IPS-20b (cell line): ENCODE results near the gene ZDHHC18.
"Not testable (repeated sequence)": the region's sequence is repeated elsewhere in the genome, so short reads cannot be mapped to it uniquely, and the experiment has no call there.

ENCODE experiments used
- H3K27ac ChIP-seq: one replicate; pipeline ENCODE4 v1.5.1; 2013; ENCODE audit warnings: low read length
- H3K27me3 ChIP-seq: 2 replicates; pipeline ENCODE4 v1.6.1; 2013; ENCODE audit warnings: mild to moderate bottlenecking, low read length, inconsistent platforms; ENCODE audit not compliant: insufficient read depth
- H3K36me3 ChIP-seq: 2 replicates; pipeline ENCODE4 v1.6.1; 2013; ENCODE audit warnings: low read depth, mild to moderate bottlenecking, inconsistent platforms, low read length, moderate library complexity; ENCODE audit not compliant: insufficient read depth
- H3K4me1 ChIP-seq: 2 replicates; pipeline ENCODE4 v1.6.1; 2013; ENCODE audit warnings: mild to moderate bottlenecking, control low read depth, inconsistent platforms, low read length, moderate library complexity; ENCODE audit not compliant: insufficient read depth
- H3K4me3 ChIP-seq: 2 replicates; pipeline ENCODE4 v1.5.1; 2013; ENCODE audit warnings: mild to moderate bottlenecking, low read length, inconsistent platforms
- H3K9ac ChIP-seq: 2 replicates; pipeline ENCODE4 v1.6.1; 2013; ENCODE audit warnings: low read depth, mild to moderate bottlenecking, inconsistent platforms, low read length, moderate library complexity
- H3K9me3 ChIP-seq: 2 replicates; pipeline ENCODE4 v1.6.1; 2013; ENCODE audit warnings: mild to moderate bottlenecking, low read depth, low read length, inconsistent platforms; ENCODE audit not compliant: insufficient read depth

ZDHHC18 gene

DNA sequence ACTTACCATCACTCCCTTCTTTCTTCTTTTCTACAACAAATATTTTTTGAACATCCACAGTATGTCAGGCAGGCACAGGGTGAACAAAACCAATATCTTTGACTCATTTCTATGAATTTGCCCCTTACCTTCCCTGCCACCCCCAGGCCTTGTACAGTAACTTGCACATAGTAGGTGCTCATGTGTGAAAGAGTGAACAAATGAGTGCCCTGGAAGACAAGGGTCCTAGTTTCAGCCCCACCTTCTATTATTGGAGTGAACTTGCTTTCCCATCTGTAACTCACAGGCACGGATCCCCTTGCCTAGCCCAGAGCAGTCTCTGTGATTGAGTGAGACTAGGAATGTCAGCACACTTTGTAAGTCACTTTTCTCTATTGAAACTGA, 12.8 kb downstream of the ZDHHC18 start:
- Histone ChIP-seq H3K9me3 (no peaks in the 10 kb centered on the region), H3K9ac (no peak overlapping the region), H3K4me3 (no peak overlapping the region), H3K27me3 (no peaks in the 10 kb centered on the region), H3K36me3 (peaks cover 50% of the 10 kb centered on the region), H3K27ac (no peak overlapping the region), H3K4me1 (no peaks in the 10 kb centered on the region)

DNA sequence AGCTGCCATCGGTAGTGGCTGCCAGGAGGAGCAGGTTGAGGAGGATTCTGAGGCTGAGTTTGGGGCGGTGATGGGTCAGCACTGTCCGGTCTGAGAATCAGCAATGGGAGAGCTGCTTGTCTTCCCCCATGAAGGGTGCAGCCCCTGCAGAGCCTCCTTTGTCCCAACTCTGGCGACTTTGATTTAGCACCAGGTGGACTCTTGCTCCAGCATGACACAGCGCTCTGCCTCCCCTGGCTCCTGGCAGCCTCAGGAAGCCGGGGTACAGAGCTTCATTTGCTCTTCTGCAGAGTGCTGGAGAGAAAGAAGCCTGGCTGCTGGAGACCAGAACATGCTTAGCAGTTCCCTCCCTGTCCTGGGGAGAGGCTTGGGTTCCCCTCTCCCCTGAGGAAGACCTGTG, 13.3 kb downstream of the ZDHHC18 start:
- Histone ChIP-seq H3K9me3 (no peaks in the 10 kb centered on the region), H3K9ac (no peak overlapping the region), H3K4me1 (no peaks in the 10 kb centered on the region), H3K4me3 (no peak overlapping the region), H3K27me3 (no peaks in the 10 kb centered on the region), H3K36me3 (peaks cover 45% of the 10 kb centered on the region), H3K27ac (no peak overlapping the region)

DNA sequence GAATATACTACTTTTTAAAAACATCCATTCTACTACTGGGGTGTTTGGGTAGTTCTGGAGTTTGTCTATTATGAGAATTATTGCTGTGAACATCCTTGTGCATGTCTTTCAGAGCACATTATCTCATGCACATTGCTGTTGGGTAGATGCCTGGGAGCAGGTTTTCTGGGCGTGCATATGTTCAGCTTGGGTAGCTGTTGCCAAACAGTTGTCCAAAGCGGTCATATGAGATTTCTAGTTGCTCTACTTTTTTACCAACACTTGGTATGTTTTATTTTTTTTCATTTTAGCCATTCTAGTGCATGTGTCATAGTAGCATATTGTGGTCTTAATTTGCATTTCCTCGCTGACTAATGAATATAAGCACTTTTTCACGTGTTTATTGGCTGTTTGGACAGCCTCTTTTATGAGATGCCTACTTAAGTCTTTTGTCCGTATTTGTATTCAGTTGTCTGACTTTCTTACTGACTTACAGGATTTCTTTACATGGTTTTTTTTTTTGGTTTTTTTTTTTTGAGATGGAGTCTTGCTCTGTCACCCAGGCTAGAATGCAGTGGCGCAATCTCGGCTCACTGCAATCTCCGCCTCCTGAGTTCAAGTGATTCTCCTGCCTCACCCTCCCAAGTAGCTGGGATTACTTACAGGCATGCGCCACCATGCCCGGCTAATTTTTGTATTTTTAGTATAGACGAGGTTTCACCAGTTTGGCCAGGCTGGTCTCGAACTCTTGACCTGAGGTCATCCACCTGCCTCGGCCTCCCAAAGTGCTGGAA, 18.1 kb downstream of the ZDHHC18 start:
- H3K9ac ChIP-seq = no peak overlapping the region
- no peaks in the 10 kb centered on the region for H3K4me1 ChIP-seq
- no peaks in the 10 kb centered on the region for H3K27me3 ChIP-seq
- H3K4me3 ChIP-seq = no peak overlapping the region
- H3K9me3 ChIP-seq = no peaks in the 10 kb centered on the region
- no peak overlapping the region for H3K27ac ChIP-seq
- peaks cover 42% of the 10 kb centered on the region for H3K36me3 ChIP-seq

DNA sequence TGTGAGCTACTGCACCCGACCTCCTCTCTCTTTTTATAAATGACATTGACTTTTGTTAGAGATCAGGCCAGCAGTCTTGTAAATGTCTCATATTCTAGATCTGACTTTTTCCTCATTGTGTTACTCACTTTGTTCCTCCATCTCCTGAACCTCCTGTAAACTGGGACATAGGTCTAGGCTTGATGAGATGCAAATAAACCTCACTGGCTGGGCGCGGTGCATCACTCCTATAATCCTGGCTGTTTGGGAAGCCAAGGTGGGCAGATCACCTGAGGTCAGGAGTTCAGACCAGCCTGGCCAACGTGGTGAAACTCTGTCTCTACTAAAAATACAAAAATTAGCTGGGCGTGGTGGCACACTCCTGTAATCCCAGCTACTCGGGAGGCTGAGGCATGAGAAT, 21.3 kb downstream of the ZDHHC18 start:
- H3K4me3 ChIP-seq, H3K9ac ChIP-seq, H3K27me3 ChIP-seq, H3K27ac ChIP-seq, H3K9me3 ChIP-seq, H3K4me1 ChIP-seq: not testable (repeated sequence)
- peaks cover 60% of the 10 kb centered on the region for H3K36me3 ChIP-seq

DNA sequence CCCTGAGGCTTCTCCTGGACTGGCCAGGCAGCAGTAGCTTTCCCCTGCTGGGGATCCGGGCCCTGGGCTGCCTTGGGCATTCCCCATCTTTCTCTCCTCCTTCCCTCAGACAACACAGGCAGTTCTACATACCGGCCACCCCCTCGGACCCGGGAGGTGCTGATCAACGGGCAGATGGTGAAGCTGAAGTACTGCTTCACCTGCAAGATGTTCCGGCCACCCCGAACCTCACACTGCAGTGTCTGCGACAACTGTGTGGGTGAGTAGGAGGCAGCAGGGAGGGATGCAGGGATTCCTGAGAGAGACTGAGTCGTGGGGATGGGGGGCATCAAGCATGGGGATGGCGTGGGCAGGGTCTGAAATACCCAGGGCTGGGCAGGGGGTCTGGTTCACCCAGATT, 22.0 kb downstream of the ZDHHC18 start:
- H3K9ac ChIP-seq = no peak overlapping the region
- peaks cover 63% of the 10 kb centered on the region for H3K36me3 ChIP-seq
- no peak overlapping the region for H3K27ac ChIP-seq
- no peaks in the 10 kb centered on the region for H3K9me3 ChIP-seq
- no peak overlapping the region for H3K4me3 ChIP-seq
- H3K4me1 ChIP-seq = no peaks in the 10 kb centered on the region
- no peaks in the 10 kb centered on the region for H3K27me3 ChIP-seq

DNA sequence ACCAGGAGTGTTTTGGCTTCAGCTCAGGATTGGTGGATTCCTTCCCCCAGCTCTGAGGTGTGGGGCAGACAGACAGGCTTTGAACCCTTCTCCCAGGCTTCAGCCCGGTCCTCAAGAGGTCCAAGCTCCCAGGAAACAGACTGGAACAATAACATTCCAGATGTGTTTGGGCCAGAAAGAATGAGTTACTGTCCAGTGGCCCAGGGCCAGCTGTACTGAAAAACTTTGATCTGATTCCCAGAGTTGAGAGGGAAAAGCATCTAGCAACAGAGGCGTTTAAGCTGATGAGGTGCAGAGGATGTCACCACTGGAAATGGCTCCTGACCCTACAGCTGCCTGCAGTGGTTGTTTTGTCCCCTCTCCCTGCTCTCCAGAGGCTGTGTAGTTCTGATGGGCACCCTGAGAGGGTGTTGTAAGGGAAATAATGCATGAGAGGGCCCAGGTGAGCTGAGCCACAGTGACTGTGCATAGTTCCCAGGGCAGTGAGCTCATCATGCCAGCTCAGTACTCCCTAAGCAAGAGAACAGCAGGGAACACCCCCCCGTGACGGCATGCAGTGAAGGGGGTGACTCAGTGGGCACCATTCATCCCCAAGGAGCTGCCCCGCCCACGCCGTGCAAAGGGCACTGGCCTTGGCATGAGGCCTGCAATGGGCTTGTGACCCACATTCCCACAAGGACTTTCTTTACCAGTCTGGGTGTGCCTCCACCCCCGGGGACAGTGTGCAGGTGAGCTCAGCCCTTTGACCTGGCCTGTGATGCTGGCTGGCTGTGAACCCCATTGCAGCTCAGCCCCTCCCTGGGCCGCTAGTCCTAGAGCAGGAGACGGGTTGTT, 22.7 kb downstream of the ZDHHC18 start:
- H3K9me3 ChIP-seq = no peaks in the 10 kb centered on the region
- peaks cover 65% of the 10 kb centered on the region for H3K36me3 ChIP-seq
- no peaks in the 10 kb centered on the region for H3K4me1 ChIP-seq
- H3K9ac ChIP-seq = no peak overlapping the region
- no peak overlapping the region for H3K27ac ChIP-seq
- no peak overlapping the region for H3K4me3 ChIP-seq
- H3K27me3 ChIP-seq = no peaks in the 10 kb centered on the region

DNA sequence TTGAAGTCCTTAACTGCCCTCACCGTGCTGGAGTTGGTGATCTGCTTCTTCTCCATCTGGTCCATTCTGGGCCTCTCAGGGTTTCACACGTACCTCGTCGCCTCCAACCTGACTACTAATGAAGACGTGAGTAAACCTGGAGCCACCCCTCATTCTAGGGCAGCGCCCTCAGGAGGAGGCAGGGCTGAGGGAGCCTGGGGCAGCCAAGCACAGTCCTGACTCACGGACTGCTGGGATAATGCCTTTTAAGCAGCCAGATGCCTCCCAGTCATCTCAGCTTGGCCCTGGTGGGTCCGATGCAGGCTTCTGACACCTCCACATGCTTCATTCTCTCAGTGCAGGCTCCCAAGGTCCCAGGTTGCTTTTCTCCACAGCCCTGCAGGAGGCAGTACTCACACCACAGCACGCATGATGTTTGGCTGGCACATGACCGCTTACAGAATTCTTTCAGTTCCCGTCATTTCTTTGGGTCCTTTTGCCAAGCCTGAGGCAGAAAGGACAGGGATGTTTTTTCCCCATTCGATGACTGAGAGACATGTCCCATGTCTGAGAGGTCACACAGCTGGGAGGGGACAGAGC, 24.7 kb downstream of the ZDHHC18 start:
- Histone ChIP-seq H3K4me3 (no peak overlapping the region), H3K9ac (no peak overlapping the region), H3K27me3 (no peaks in the 10 kb centered on the region), H3K9me3 (no peaks in the 10 kb centered on the region), H3K27ac (no peak overlapping the region), H3K4me1 (no peaks in the 10 kb centered on the region), H3K36me3 (peaks cover 73% of the 10 kb centered on the region)

DNA sequence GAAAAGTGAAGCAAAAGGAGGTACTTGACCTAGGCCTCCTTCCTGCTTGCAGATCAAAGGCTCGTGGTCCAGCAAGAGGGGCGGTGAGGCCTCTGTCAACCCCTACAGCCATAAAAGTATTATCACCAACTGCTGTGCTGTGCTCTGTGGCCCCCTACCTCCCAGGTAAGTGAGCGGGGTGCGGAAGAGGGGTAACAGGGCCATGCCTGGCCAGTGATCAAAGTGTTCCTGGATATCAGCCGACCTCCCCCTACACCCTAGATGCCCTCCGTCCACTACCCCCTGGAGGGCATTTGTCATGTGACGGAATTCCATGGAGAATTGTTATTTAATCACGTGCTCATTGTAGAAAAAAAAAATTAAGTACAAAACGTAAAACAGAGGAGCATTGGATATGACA, 26.2 kb downstream of the ZDHHC18 start:
- Histone ChIP-seq H3K9ac (no peak overlapping the region), H3K36me3 (peaks cover 72% of the 10 kb centered on the region), H3K4me3 (no peak overlapping the region), H3K9me3 (no peaks in the 10 kb centered on the region), H3K27ac (no peak overlapping the region), H3K27me3 (no peaks in the 10 kb centered on the region), H3K4me1 (no peaks in the 10 kb centered on the region)

DNA sequence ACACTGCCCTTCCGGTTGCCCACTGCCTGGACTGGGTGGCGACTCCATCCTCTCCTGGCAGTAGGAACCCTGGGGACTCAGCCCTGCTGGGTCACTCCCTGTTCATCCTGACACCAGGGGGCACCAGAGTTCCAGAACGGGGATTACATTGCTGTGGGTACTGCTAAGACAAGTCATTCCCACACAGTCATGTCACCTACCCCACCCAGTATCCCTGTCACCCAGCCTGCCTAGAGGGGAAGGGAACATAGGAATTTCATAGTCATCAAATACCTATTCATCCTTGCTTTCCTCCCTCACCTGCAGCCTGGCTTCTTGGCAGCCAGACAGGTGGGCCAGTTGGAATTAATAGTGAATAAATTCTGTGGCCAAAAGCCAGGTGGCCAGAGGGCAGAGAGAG, 26.7 kb downstream of the ZDHHC18 start:
- Histone ChIP-seq H3K9me3 (no peaks in the 10 kb centered on the region), H3K9ac (no peak overlapping the region), H3K27ac (no peak overlapping the region), H3K27me3 (no peaks in the 10 kb centered on the region), H3K4me1 (no peaks in the 10 kb centered on the region), H3K36me3 (peaks cover 68% of the 10 kb centered on the region), H3K4me3 (no peak overlapping the region)

DNA sequence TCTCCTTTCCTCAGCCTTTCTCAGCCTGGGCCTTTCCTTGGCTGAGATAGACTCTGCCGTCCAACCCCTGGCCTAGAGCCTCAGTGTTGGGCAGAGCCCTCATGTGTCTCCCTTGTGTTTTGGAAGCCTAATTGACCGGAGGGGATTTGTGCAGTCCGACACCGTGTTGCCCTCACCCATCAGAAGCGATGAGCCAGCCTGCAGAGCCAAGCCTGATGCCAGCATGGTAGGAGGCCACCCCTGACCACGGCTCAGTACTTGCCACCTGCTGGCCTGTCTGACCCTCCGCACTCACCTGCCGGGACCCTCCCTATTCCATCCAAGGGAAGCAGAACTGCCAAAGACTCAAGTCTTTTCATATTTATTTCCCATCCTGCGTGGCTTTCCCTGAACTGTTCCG, 27.1 kb downstream of the ZDHHC18 start:
- no peaks in the 10 kb centered on the region for H3K4me1 ChIP-seq
- H3K27me3 ChIP-seq = no peaks in the 10 kb centered on the region
- no peak overlapping the region for H3K27ac ChIP-seq
- H3K36me3 ChIP-seq = peaks cover 63% of the 10 kb centered on the region
- no peaks in the 10 kb centered on the region for H3K9me3 ChIP-seq
- H3K9ac ChIP-seq = no peak overlapping the region
- no peak overlapping the region for H3K4me3 ChIP-seq

DNA sequence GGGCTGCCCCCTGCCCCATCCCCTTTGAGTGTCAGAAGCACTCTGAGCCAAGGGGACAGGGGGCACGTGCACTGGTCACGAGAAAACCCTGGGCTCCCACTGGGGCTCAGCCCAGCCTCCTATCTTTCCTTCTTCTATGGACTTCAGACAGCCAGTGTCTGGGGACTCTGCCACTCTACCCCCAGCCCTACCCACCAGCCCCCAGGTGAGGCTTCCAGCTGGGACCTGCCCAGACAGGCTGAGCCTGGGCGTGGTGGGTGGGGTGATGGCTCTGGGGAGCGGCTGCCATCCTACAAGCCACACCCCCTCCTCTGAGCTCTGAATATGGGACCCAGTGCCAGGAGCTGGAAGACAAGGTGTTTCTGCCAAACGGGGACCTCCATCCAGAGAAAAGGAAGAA, 28.4 kb downstream of the ZDHHC18 start:
- H3K9me3 ChIP-seq = no peaks in the 10 kb centered on the region
- no peak overlapping the region for H3K9ac ChIP-seq
- peaks cover 50% of the 10 kb centered on the region for H3K36me3 ChIP-seq
- no peak overlapping the region for H3K27ac ChIP-seq
- H3K4me1 ChIP-seq = no peaks in the 10 kb centered on the region
- no peaks in the 10 kb centered on the region for H3K27me3 ChIP-seq
- H3K4me3 ChIP-seq = no peak overlapping the region

DNA sequence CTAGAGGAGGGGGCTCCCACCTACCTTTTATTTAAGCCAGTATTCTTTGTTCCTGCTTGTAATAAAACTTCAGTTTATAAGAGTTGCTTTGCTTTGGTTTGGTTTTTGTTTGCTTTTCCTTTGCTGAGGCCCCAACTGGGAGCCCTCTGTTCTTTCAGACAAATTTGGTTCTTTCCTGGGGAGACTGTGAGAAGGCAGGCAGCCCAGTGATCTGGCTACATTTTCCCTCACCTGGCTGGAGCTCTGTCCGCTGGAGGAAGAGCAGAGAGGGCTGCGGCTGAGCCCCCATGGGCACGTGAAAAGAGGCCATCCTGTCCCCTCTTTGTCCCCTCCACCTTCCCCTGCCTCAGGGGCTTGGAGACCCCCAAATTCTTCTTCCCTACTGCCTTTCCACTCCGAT, 29.1 kb downstream of the ZDHHC18 start:
- Histone ChIP-seq H3K4me1 (no peaks in the 10 kb centered on the region), H3K9me3 (no peaks in the 10 kb centered on the region), H3K4me3 (no peak overlapping the region), H3K27ac (no peak overlapping the region), H3K36me3 (peaks cover 43% of the 10 kb centered on the region), H3K9ac (no peak overlapping the region), H3K27me3 (no peaks in the 10 kb centered on the region)
